ENCODE measurements around the gene ZNF664.

The ZNF664 gene

GRCh38 chr12:123958876-123959275, 14.1 kb upstream of the ZNF664 start:
- DNase-seq (ENCODE audit: low read depth) = no peak

GRCh38 chr12:123960029-123960735, 12.8 kb upstream of the ZNF664 start:
- DNase-seq (ENCODE audit: low read depth) = no peak

DNA sequence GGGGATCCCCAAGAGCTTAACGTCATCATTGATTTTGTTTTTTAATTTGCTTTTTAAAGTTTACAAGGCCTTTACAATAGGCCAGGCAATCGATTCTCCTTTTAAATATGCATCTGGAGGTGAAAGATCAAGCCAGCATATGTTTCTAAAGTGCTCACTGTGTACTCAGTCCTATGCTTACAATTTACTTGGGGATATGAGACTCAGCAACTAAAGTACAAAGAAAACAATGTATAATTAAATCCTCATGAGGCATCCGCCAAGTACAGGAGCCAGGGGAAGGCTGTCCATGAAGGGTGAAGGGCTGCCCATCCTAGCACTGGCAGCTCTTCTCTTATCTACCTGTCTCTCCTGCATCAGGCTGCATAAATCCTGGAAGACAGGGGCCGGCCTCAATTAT, 12.2 kb upstream of the ZNF664 start:
- DNase-seq (ENCODE audit: low read depth) = no peak

DNA sequence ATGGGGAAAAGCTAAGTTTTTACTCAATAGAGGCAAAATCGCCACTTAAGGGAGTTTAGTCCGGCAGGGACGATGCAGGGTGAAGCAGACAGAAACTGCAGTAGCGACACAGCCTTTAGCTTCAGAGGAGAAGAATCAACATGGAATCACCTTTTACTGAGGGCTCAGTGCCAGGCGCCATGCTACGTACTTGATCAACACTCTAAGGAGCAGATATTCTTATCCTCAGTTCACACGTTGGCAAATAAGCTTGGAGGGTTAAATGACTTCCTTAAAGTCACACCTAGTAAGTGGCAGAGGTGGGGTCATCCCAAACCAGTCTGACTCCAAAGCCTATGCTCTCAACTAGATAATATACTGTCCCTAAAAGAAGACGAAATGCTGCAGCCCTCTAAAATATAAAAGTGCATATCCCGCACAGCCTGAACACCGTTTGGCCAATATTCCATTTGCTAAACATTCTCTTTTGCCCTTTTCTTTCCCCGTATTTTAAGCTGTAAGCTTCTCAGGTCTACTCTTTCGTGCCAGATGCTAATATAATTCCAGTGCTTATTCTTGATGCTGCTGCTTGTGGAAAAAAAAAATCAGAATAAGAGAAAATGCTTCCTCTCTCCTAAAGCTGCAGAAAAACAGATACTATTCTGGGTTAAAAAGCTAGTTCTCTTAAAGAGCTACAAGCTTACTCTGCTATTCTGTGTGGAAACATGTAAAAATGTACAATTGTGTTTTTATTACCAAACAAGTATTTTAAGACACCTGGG, 11.2 kb upstream of the ZNF664 start:
- DNase-seq (ENCODE audit: low read depth) = no peak

DNA sequence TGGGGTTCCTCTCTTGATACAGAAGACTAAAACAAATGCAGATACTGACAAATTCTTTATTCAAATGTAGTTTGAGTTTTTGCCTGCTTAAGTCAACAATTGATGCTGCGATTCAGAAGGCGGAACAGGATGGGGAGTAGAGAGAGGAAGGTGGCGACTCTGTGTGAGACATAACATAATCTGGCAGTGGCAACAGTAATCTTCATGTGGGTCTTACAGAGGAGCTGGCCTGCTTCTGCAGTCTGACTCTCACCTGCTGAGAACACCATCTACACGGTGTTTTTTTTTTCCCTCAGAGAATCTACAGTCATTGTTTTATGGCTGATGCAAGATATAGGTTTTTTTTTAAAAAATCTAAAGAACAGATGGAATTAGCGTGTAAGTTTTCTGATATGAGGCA, 10.5 kb upstream of the ZNF664 start:
- DNase-seq (ENCODE audit: low read depth) = no peak

DNA sequence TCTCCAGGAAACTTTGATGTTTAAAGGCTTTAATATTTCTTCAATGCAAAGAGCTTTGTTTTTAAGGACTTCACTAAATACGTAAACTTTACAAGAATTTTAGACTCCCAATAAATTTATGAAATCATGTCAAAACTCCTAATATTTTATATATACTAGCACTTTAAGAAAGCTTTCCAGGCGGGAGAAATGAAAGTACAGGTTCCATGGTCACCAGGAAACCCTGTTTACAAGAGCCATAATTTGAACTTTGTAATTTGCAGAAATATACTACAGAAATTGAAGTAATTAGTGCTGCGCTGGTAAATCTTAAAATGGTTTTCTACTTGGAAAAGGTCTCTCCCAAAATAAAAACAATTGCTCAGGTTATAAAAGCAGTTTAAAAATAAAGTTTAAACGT, 9.2 kb upstream of the ZNF664 start:
- DNase-seq (ENCODE audit: low read depth) = no peak

- no peak for DNase-seq (ENCODE audit: low read depth)
Observed at GRCh38 chr12:123965382-123965781, 7.6 kb upstream of the ZNF664 start.

GRCh38 chr12:123966596-123966995, 6.4 kb upstream of the ZNF664 start:
- DNase-seq (ENCODE audit: low read depth) = peak; percentile 43

GRCh38 chr12:123967121-123967586, 5.9 kb upstream of the ZNF664 start:
- DNase-seq (ENCODE audit: low read depth) = no peak

GRCh38 chr12:123971449-123971769, 1.6 kb upstream of the ZNF664 start:
- no peak for DNase-seq (ENCODE audit: low read depth)

- DNase-seq (ENCODE audit: low read depth) = no peak
Observed at GRCh38 chr12:123971770-123972456, 1.1 kb upstream of the ZNF664 start.

GRCh38 chr12:123973552-123974341, 732 bp downstream of the ZNF664 start:
- no peak for DNase-seq (ENCODE audit: low read depth)

DNA sequence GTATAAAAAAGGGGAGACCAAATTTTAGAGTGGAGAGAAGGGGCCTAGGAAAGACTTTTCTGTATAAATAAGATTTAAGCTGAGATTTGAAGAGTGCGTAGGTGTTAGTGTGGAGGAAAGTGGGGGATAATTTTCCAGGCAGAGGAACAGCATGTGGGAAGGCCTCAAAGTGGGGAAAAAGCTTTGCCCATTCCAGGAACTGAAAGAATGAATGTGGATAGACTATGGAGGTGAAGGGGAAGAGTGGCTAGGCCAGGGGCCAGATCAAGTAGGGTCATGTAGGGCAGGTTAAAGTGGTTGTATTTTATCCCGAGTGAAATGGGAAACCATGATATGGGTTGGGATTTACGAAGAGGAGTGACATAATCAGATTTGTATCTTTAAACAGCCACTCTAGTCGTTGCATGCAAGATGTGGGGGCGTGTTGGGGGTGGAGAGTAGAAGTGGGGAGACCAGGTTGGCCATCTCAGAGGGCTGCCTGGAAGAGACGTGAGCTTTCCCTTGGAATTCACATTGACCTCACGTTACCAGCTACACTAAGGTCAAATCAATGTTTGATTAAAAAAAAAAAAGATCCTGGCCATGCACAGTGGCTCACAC, 3.3 kb downstream of the ZNF664 start:
- no peak for DNase-seq (ENCODE audit: low read depth)

- DNase-seq (ENCODE audit: low read depth) = no peak
Observed at GRCh38 chr12:123979566-123979965, 6.6 kb downstream of the ZNF664 start.

GRCh38 chr12:123982269-123982668, 9.3 kb downstream of the ZNF664 start:
- no peak for DNase-seq (ENCODE audit: low read depth)

DNA sequence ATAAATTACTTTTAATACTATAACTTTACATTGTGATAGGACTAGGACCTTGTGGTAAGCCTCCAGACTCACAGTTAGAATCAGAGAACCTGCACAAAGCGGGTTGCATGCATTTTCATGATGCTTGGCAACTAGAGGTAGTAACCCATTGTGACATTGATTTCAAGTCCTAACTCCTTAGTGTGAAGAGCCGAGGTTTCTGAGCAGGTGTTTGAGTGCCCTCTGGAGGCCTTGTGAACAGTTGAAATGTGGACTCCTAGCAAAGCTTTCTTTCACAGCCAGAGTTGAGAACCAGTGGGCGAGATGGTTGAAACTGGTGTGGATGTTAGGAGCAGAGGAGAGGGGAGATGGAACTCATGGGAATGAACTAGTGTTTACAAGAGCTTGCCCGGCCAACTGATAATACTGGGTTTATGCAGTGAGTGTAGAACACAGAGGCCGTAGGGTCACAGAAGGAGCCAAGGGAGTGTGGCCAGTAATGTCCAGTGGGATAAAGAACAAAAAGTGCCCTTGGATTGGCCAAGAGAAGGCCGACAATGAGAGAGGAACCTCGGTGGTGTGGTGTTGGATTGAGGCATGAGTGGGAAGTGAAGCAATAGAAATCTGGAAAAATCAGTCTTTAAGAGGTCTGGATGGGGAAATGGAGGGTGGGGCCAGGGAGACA, 10.9 kb downstream of the ZNF664 start:
- DNase-seq (ENCODE audit: low read depth) = peak; percentile 54

- DNase-seq (ENCODE audit: low read depth) = no peak
Observed at GRCh38 chr12:123984903-123985302, 11.9 kb downstream of the ZNF664 start.

GRCh38 chr12:123986374-123986965, 13.5 kb downstream of the ZNF664 start:
- DNase-seq (ENCODE audit: low read depth) = no peak

DNA sequence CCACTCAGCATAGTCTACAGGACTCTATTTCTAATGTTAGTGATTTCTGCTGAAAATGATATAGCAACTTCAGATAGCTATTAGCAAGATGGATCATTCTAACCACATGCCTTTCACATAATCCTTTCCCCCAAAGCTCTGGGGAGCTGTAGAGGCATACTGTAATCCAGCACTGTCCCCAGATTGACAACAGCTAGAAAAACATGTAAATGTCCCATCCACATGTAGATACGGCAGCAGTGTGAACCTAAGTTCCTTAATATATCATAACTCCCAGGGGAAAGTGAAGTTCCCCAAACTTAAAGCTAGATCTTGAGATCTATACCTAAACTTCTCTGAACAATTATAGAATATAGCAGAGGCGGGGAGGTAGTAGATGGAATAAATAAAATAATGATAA, 14.0 kb downstream of the ZNF664 start:
- DNase-seq (ENCODE audit: low read depth) = no peak

DNA sequence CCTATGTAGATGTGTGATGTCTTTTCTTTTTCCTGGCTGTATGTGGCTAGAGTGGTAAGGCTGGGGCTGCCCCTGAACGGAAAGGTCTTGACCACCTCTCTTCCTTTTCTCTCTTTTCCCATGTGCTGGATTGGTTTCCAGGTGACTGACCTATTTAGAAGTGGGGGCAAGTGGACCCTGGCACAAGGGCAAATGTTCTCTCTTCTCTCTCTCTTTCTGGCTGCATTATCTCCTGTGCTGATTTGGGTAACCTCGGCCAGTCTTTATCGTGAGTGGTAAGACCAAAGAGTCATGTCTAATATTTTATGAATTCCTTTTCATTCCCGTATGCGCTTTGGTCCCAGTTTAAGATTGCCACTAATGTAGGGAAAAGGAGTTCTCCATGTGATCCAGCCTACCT, 16.2 kb downstream of the ZNF664 start:
- no peak for DNase-seq (ENCODE audit: low read depth)

- DNase-seq (ENCODE audit: low read depth) = no peak
Observed at GRCh38 chr12:123989753-123990152, 16.7 kb downstream of the ZNF664 start.
